Endodermal cell (in vitro differentiated cells): Measurements from ENCODE around the gene INTS1. TPM values are rescaled to one million over a fixed set of nuclear protein-coding genes. Genes with fewer than 3 reads are reported as not detected.

Source experiments
- DNase-seq: peaks from one replicate; pipeline ENCODE4 v3.0.0-alpha.2; 2017
- H3K27ac ChIP-seq: 2 replicates; pipeline ENCODE4 v1.5.1; 2013; ENCODE audit warnings: mild to moderate bottlenecking, low read depth, low read length, moderate library complexity
- H3K27me3 ChIP-seq: 2 replicates; pipeline ENCODE4 v1.6.1; 2013; ENCODE audit warnings: mild to moderate bottlenecking, low read length, moderate library complexity; ENCODE audit not compliant: insufficient read depth, control insufficient read depth, poor library complexity, severe bottlenecking
- H3K36me3 ChIP-seq: 2 replicates; pipeline ENCODE4 v1.7.0; 2013; ENCODE audit warnings: mild to moderate bottlenecking, low read length, moderate library complexity; ENCODE audit not compliant: control insufficient read depth, insufficient read depth
- H3K4me1 ChIP-seq: one replicate; pipeline ENCODE4 v1.7.0; 2013; ENCODE audit warnings: low read length; ENCODE audit not compliant: control insufficient read depth, insufficient read depth
- H3K4me3 ChIP-seq: 2 replicates; pipeline ENCODE4 v1.5.1; 2013; ENCODE audit warnings: mild to moderate bottlenecking, low read length, moderate library complexity
- H3K9ac ChIP-seq: 2 replicates; pipeline ENCODE4 v1.6.1; 2013; ENCODE audit warnings: mild to moderate bottlenecking, low read length, moderate library complexity; ENCODE audit not compliant: poor library complexity, severe bottlenecking; ENCODE audit errors: extremely low read depth
- H3K9me3 ChIP-seq: 2 replicates; pipeline ENCODE4 v1.6.1; 2013; ENCODE audit warnings: mild to moderate bottlenecking, low read length, moderate library complexity; ENCODE audit not compliant: control insufficient read depth
- H3K27ac Mint-ChIP-seq: 2 replicates; pipeline ENCODE4 v1.8.0; 2020; ENCODE audit warnings: mixed read lengths
- H3K27me3 Mint-ChIP-seq: 2 replicates; pipeline ENCODE4 v1.8.0; 2021; ENCODE audit warnings: mild to moderate bottlenecking, mixed read lengths; ENCODE audit not compliant: insufficient read depth
- H3K36me3 Mint-ChIP-seq: 2 replicates; pipeline ENCODE4 v1.8.0; 2020; ENCODE audit warnings: low read depth, mixed read lengths
- H3K4me1 Mint-ChIP-seq: 2 replicates; pipeline ENCODE4 v1.8.0; 2020; ENCODE audit warnings: mixed read lengths
- H3K4me3 Mint-ChIP-seq: 2 replicates; pipeline ENCODE4 v1.8.0; 2020; ENCODE audit warnings: mild to moderate bottlenecking, moderate library complexity, mixed read lengths
- H3K9me3 Mint-ChIP-seq: 2 replicates; pipeline ENCODE4 v1.8.0; 2020; ENCODE audit warnings: mild to moderate bottlenecking, mixed read lengths
- CTCF ChIP-seq: fragments of 200-600 bp; sonication (generic); conservative IDR thresholded peaks from 2 replicates; pipeline ENCODE4 v1.5.0; 2021; ENCODE audit warnings: antibody characterized with exemption, mild to moderate bottlenecking
- WGBS, 2 experiments: methylation state at CpG; one replicate each; pipeline versions ENCODE4 v1.1.5 to v1.1.7; 2013; ENCODE audit warnings: missing lambda C conversion rate in 2 of 2, mixed read lengths in 1 of 2; ENCODE audit not compliant: insufficient coverage in 1 of 2, insufficient read length in 1 of 2; 5-methylcytosine and 5-hydroxymethylcytosine counted together
- total RNA-seq, 2 donors: library from RNA; stranded (reverse); fragmentation: NEBNext Ultra II Directional in 1 of 2; extraction: Animal tissue kit (Norgen Biotek cat#: 25700) in 1 of 2; gene quantifications; 2 replicates in 1 of 2; 3 replicates in 1 of 2; pipeline ENCODE4 v1.2.1, GENCODE V29; 2021

Gene INTS1
- total RNA-seq, 2 donors from 2014 or later: 145 to 178 TPM

- no peak for DNase-seq
- H3K4me1 ChIP-seq: no peaks in the 10 kb centered on the region
- H3K9ac ChIP-seq: no peak overlapping the region
- H3K4me3 Mint-ChIP-seq: no peak overlapping the region
- no peaks in the 10 kb centered on the region for H3K9me3 ChIP-seq
- 94 to 95% methylated on average over 6 to 13 of the region's 13 CpGs for WGBS, 2 experiments
- no peaks in the 10 kb centered on the region for H3K36me3 ChIP-seq
- no peak overlapping the region for H3K4me3 ChIP-seq
- no peaks in the 10 kb centered on the region for H3K27me3 Mint-ChIP-seq
- no peaks in the 10 kb centered on the region for H3K9me3 Mint-ChIP-seq
- TF ChIP-seq CTCF: no peak
- H3K36me3 Mint-ChIP-seq: no peaks in the 10 kb centered on the region
- H3K27ac ChIP-seq: no peak overlapping the region
- H3K27me3 ChIP-seq: no peaks in the 10 kb centered on the region
- no peak overlapping the region for H3K27ac Mint-ChIP-seq
- H3K4me1 Mint-ChIP-seq: no peaks in the 10 kb centered on the region
Observed at GRCh38 chr7:1449501-1449900, 54.7 kb downstream of the INTS1 start.

GRCh38 chr7:1448958-1449357 lies 55.2 kb downstream of the INTS1 start:
- Histone ChIP-seq H3K4me3 (no peak overlapping the region), H3K27ac (no peak overlapping the region), H3K9ac (no peak overlapping the region), H3K9me3 (no peaks in the 10 kb centered on the region), H3K36me3 (no peaks in the 10 kb centered on the region), H3K4me1 (no peaks in the 10 kb centered on the region), H3K27me3 (no peaks in the 10 kb centered on the region)
- Mint-ChIP-seq H3K4me1 (no peaks in the 10 kb centered on the region), H3K4me3 (no peak overlapping the region), H3K36me3 (no peaks in the 10 kb centered on the region), H3K27me3 (no peaks in the 10 kb centered on the region), H3K27ac (no peak overlapping the region), H3K9me3 (no peaks in the 10 kb centered on the region)
- 93 to 96% methylated on average over 3 to 13 of the region's 14 CpGs for WGBS, 2 experiments
- peak; percentile 31 for TF ChIP-seq CTCF
- no peak for DNase-seq

GRCh38 chr7:1447551-1448244 lies 56.5 kb downstream of the INTS1 start:
- TF ChIP-seq CTCF: no peak
- Histone ChIP-seq H3K27me3 (no peaks in the 10 kb centered on the region), H3K4me1 (no peaks in the 10 kb centered on the region), H3K27ac (no peak overlapping the region), H3K9me3 (no peaks in the 10 kb centered on the region), H3K9ac (no peak overlapping the region), H3K4me3 (no peak overlapping the region), H3K36me3 (no peaks in the 10 kb centered on the region)
- Mint-ChIP-seq H3K9me3 (no peaks in the 10 kb centered on the region), H3K27ac (no peak overlapping the region), H3K36me3 (no peaks in the 10 kb centered on the region), H3K4me3 (no peak overlapping the region), H3K27me3 (no peaks in the 10 kb centered on the region), H3K4me1 (no peaks in the 10 kb centered on the region)
- no peak for DNase-seq
- WGBS, 2 experiments: 88 to 91% methylated on average over 4 to 15 of the region's 15 CpGs
